Fibroblast of peridontal ligament (primary cell): ENCODE results near the gene ITPR1.

Experiments used
- DNase-seq: peaks from one replicate; pipeline ENCODE4 v3.0.0-alpha.2; 2010; ENCODE audit errors: extremely low read depth

ITPR1 gene

GRCh38 chr3:4813909-4814304 lies 320.8 kb downstream of the ITPR1 start:
- DNase-seq: no peak

GRCh38 chr3:4814305-4814903 lies 321.3 kb downstream of the ITPR1 start:
- DNase-seq: no peak

- DNase-seq: no peak
Measured at GRCh38 chr3:4814904-4815574, 321.9 kb downstream of the ITPR1 start.

- DNase-seq: no peak
Measured at GRCh38 chr3:4816306-4816705, 323.2 kb downstream of the ITPR1 start.

DNA sequence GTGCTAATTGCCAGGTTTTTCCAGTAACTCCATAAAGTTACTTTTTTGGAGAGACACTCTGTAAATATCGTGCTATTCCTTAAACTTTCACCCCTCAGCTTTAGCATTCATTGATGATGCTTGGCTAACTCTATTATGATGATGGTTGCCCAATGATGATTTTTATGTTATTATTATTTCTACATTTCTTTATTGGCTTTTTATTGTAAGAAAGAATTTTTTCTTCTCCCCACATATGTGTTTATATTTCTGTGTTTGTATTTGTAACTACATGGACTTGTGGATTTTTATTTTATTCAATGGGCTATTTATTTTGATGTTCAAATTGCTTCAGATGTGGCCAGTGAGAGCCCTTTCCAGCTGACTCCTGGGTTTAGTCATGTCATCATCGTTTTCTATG lies 323.6 kb downstream of the ITPR1 start:
- no peak for DNase-seq

DNA sequence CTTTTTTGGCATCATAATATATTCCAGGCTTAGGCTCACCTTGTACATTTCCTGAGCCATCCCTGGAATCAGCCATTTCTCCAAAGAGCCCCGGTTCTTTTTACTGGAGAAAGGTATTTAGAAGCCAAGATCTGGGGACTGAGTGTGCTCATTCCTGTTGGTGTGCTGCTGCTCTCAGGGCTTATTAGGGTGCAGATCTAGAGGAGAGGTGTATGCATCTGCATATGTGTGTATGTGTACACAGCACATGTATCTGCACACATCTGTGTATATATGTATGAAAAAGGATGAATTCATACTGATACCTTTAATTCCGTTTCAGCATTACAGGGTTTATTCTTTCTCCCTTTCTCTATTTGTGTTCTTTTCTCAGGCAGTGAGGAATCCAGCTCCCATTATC lies 324.0 kb downstream of the ITPR1 start:
- no peak for DNase-seq

- no peak for DNase-seq
Measured at GRCh38 chr3:4818164-4818563, 325.0 kb downstream of the ITPR1 start.

- DNase-seq: no peak
Measured at GRCh38 chr3:4818986-4819693, 326.0 kb downstream of the ITPR1 start.

DNA sequence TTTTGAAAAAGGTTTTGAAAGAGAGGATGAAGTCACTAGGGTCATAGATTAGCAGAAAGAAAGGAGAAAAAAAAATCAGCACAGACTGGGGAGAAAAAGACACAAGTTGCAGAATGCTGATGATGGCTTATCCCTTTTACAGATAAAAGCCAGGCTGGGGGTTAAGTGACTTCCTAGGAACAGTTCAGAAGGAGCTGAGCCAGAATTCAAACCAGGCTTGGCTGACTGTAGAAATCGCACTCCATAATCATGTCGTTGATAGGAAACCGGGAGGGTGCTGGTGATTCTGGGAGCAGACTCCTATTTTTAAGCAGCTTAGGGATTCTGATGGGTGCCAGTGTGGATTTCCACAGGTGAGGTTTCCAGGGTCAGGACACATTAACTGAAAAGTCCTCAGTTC lies 326.6 kb downstream of the ITPR1 start:
- no peak for DNase-seq

GRCh38 chr3:4820296-4821121 lies 327.4 kb downstream of the ITPR1 start:
- DNase-seq: no peak

DNA sequence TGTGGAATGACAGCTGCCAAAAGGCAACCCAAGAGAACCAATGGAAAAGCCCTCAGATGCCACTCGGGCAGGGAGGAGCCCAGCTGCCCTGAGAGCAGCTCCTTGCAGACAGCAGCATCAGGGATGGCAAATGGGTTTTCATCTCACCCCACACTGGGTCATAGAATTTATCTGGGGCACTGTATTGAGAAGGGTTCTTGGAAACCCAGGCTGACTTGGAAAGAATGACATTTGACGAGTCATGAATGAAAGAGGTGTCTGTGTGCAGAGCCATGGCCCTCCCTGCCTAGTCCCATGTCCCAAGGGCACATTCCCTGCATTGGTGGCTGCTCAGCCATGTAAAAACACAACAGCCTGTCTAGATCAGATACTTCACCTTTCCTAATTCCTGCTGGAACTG lies 328.2 kb downstream of the ITPR1 start:
- no peak for DNase-seq

GRCh38 chr3:4821975-4822374 lies 328.8 kb downstream of the ITPR1 start:
- no peak for DNase-seq

DNA sequence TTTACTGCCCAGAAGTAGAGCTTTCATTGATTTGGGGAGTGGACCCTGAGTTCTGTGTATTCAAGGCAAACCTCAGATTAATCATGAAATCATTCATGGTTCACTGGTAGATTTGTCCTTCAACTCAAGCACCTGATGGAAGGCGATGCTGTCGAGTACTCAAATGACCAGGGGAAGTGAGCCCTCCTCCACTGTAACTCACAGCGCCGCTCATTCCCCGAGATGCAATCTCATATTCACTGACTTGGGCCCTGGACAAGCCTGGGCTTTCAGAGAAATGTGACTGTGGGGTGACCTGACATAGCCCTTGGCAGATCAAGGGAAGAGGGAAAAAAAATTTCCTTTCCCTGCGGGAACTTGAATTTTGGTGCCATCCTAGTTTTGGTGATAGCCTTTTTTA lies 329.4 kb downstream of the ITPR1 start:
- no peak for DNase-seq

GRCh38 chr3:4823385-4823784 lies 330.2 kb downstream of the ITPR1 start:
- no peak for DNase-seq

- no peak for DNase-seq
Measured at GRCh38 chr3:4823986-4824925, 331.1 kb downstream of the ITPR1 start.

GRCh38 chr3:4824926-4825325 lies 331.8 kb downstream of the ITPR1 start:
- DNase-seq: peak; percentile 11

DNA sequence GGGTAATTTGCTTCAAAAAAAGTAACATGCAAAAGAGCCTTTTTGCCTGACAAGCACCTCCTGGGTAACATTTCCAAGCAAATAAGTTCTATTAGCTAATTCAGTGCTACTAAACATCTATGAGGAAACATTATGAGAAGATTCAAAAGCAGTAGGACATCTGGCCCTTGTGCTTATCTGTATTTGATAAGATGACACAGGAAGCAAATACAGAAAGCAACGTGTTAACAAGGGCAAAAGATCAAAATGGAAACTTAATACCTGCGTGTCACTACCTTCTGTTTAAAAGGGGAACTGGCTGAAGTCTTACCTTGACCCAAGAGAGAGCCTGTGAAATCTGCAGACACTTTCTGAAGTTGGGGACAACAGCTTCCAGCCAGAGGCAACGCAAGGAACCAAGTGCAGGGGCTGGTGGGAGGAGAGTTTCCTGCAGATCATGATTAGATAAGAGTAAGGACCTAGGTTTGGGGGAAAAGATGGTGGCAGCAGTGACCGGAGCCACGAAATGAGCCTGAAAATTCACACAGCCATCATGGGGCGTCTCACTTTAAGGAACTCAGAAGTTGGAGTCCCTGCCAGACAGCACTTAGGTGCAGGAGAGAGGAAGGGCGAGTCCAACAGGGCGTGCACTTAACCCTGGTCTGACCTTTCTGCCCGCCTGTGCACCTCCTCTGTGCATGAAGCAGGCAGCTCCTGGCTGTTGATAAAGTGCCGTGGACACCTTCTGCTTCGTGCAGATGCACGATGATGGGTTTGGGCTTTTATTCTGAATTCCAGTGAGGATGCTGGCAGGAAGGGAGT lies 332.5 kb downstream of the ITPR1 start:
- DNase-seq: no peak

DNA sequence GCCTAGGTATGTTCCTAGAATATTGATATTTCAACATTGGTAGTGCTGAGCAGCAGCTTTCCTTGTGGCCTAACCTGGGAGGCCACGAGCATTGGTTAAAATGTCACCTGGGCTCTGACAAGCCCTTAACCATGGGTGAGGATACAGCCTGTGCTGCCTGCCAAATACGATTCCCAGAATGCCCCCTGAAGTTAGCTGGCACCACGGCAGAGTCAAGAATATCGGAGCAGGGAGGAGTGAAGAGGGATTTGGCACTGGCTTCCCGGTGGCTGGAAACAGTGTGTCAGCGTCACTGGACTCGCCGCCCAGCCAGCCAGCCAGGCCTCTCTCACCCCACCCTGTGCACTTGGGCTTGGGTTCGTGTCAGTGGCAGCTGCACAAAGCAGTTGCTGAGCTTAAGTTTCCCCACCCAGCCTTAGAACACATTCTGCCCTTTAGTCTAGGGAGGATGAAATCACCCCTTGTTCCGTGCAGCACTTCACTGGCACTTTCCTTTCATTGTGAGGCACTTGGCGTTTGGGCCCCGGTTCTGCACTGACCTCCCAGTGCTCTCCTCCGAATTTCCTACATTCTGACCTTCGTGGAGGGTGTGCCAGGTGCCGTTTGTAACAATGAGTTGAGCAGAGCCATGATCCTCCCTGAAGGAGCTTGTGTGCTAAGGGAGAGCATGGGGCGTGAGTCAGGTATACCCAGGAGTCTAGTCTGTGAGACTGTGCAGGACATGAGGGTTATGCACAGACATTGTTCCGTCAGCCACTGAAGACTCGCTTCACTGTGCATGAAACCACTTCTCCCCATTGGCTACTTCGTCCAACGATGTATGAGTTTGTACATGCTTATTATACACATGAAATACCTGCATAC lies 333.3 kb downstream of the ITPR1 start:
- DNase-seq: no peak

GRCh38 chr3:4827767-4828166 lies 334.6 kb downstream of the ITPR1 start:
- no peak for DNase-seq
